SJCRH30 (cell line): ENCODE measurements around the gene NCBP3. TPM values are rescaled to one million over a fixed set of nuclear protein-coding genes. Genes with fewer than 3 reads are reported as not detected.

Experiments used
- DNase-seq, 2 experiments: peaks; one replicate each; pipeline ENCODE4 v3.0.0-alpha.2; 2015 to 2020
- H3K27ac ChIP-seq: fragments of 250-450 bp; sonication (Bioruptor Pico); 2 replicates; pipeline ENCODE4 v1.5.1; 2020; ENCODE audit warnings: mild to moderate bottlenecking, moderate library complexity
- H3K27me3 ChIP-seq: fragments of 250-450 bp; sonication (Bioruptor Pico); 2 replicates; pipeline ENCODE4 v1.5.1; 2020; ENCODE audit warnings: mild to moderate bottlenecking, moderate library complexity
- H3K36me3 ChIP-seq: fragments of 250-450 bp; sonication (Bioruptor Pico); 2 replicates; pipeline ENCODE4 v1.5.1; 2020; ENCODE audit warnings: mild to moderate bottlenecking, moderate library complexity
- H3K4me1 ChIP-seq: fragments of 250-450 bp; sonication (Bioruptor Pico); 2 replicates; pipeline ENCODE4 v1.5.1; 2020; ENCODE audit warnings: mild to moderate bottlenecking, moderate library complexity
- H3K4me3 ChIP-seq: fragments of 250-450 bp; sonication (Bioruptor Pico); 2 replicates; pipeline ENCODE4 v1.5.1; 2020; ENCODE audit warnings: mild to moderate bottlenecking, moderate library complexity
- H3K9me3 ChIP-seq: fragments of 250-450 bp; sonication (Bioruptor Pico); replicated peaks from 2 replicates; pipeline ENCODE4 v1.5.1; 2020; ENCODE audit warnings: mild to moderate bottlenecking, moderate library complexity
- total RNA-seq: library from RNA; depleted of rRNA; stranded (reverse); fragments of >200 nt; shearing (Covaris generic); gene quantifications from 2 replicates; pipeline ENCODE4 v1.2.3, GENCODE V29; 2014

The NCBP3 gene
- total RNA-seq, 1 experiment from 2014 or later: 25.4 TPM

DNA sequence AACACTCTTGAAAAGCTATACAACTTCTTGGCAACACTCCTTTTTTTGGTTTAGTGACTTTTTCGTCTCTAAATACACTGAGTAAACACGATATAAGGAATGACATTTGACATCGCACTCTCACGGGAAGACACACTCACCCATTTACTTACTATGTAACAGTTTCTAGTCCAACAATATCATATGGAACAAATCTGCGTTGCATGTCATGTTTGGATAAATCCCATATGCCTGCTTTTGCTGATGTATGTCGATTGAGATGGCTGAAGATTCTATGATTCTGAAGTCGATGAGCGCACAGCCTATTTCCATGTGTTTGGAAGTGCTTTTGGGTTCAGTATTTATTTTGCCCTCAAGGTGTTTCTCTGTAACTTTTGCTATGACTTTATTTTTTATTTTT, 63.3 kb downstream of the NCBP3 start:
- no peaks in the 10 kb centered on the region for H3K36me3 ChIP-seq
- no peak for DNase-seq
- no peaks in the 10 kb centered on the region for H3K27me3 ChIP-seq
- H3K4me1 ChIP-seq: no peaks in the 10 kb centered on the region
- H3K4me3 ChIP-seq: no peak overlapping the region
- H3K27ac ChIP-seq: no peak overlapping the region
- no peaks in the 10 kb centered on the region for H3K9me3 ChIP-seq

DNA sequence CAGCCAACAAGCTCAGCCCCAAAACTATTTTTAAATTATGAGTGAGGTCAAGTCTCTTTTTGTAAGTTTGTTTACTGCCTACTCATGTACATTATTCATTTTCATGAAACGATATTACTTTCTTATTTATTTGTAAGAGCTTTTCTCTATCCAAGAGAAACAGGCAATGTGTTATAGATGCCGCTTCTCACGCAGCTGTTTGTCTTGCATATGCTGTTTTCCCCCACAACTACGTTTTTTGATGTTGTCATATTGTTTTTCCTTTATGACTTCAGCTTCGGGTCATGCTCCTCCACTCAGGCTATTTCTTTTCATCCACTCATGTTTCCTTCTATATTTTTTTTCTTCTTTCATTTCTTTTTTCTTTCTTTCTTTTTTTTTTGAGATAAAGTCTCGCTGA, 65.1 kb downstream of the NCBP3 start:
- no peaks in the 10 kb centered on the region for H3K9me3 ChIP-seq
- no peaks in the 10 kb centered on the region for H3K27me3 ChIP-seq
- DNase-seq: no peak
- no peak overlapping the region for H3K4me3 ChIP-seq
- H3K27ac ChIP-seq: no peak overlapping the region
- no peaks in the 10 kb centered on the region for H3K36me3 ChIP-seq
- no peaks in the 10 kb centered on the region for H3K4me1 ChIP-seq

DNA sequence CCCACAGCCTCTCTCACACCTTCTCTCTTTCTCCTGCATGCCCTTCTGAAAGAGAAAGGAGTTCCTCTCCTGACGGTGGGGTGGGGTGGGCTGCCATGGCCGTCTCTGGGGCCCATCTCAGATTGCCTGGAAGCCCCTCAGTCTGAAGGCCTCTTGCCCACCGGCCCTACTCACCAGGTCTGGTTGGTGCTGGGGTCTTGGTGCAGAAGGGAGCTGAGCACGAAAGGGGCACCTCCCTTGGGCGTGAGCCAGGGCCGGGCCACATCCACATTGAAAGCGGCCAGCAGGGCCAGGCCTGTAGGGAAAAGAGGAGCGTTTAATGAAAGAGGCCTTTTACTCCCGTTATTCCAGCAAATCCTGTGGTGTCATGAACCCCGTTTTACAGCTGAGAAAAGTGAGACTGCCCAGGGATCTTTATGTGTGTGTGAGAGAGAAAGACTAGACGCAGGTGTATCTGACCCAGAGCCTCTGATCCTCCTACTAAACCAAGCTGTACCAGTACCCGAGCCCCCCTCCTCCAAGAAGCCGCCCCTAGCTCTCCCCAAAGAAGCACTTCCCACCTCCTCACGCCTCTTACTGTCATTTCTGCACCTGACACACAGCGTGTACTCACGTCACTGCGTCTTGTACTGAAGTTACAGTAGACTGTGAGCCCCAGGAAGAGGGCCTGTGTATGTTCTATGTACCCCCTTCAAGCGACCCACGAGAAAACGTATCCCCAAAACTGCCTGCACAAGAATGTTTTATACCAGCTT, 68.5 kb downstream of the NCBP3 start:
- no peaks in the 10 kb centered on the region for H3K4me1 ChIP-seq
- H3K27me3 ChIP-seq: no peaks in the 10 kb centered on the region
- H3K4me3 ChIP-seq: no peak overlapping the region
- H3K36me3 ChIP-seq: no peaks in the 10 kb centered on the region
- H3K27ac ChIP-seq: no peak overlapping the region
- no peak for DNase-seq
- no peaks in the 10 kb centered on the region for H3K9me3 ChIP-seq

DNA sequence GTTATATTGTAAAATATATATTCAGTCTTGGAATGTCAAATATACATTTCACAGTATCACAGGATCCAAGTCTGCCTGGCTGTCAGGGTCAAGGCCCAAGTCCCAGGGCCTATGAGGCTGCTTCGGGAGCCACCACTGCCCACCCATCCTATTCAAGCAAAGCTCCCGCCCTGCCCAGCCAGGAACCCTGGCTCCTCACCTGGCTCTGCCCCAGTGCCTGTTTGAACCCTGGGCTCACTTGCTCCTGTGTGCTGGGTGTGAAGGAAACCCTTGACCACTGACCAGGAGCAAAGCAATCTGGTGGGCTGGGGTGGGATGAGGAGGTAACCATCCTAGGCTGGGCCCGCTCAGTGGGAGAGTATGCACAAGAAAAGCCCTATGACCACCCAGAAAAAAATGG, 72.1 kb downstream of the NCBP3 start:
- Histone ChIP-seq H3K4me1 (no peaks in the 10 kb centered on the region), H3K9me3 (no peaks in the 10 kb centered on the region), H3K27ac (no peak overlapping the region), H3K27me3 (no peaks in the 10 kb centered on the region), H3K36me3 (no peaks in the 10 kb centered on the region), H3K4me3 (no peak overlapping the region)
- no peak for DNase-seq

DNA sequence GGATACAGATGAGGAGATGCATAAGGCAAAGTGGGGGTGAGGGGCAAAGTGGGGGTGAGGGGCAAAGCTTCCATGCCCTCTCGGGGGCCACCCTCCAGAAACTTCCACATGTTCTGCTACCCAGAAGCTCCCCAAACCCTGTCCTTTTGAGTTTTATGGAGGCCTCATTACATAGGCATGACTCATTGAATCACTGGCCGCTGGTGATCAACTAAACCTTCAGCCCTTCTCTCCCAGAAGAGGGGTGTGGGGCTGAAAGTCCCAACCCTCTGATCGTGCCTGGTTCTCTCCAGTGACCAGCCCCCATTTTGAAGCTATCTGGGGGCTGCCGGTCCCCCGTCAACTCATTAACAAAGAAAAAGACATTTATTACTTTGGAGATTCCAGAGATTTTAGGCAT, 72.5 kb downstream of the NCBP3 start:
- DNase-seq: no peak
- no peak overlapping the region for H3K27ac ChIP-seq

DNA sequence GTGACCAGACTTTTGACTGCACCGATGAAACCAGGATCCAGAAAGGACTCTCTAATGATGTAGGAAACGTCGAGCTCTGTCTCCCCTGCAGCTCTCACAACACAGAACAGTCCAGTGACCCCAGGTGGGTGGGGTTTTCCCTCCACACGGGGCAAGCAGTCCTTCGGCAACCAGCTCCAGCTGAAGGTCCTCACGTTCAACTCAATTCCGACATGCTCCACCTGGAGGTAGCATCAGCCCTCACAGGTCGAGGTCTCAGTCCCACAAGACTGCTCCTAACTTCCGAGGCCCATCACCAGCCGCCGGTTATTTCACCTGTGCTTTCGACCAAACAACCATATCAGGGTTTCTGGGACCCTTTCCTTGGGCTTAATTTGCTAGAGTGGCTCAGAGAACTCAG, 73.3 kb downstream of the NCBP3 start:
- Histone ChIP-seq H3K4me1 (no peaks in the 10 kb centered on the region), H3K36me3 (no peaks in the 10 kb centered on the region), H3K27ac (no peak overlapping the region), H3K27me3 (no peaks in the 10 kb centered on the region), H3K9me3 (no peaks in the 10 kb centered on the region), H3K4me3 (no peak overlapping the region)
- DNase-seq: no peak

More for the DNA sequence above, 72.5 kb downstream of the NCBP3 start:
- Histone ChIP-seq H3K9me3 (no peaks in the 10 kb centered on the region), H3K36me3 (no peaks in the 10 kb centered on the region), H3K4me1 (no peaks in the 10 kb centered on the region), H3K4me3 (no peak overlapping the region), H3K27me3 (no peaks in the 10 kb centered on the region)

DNA sequence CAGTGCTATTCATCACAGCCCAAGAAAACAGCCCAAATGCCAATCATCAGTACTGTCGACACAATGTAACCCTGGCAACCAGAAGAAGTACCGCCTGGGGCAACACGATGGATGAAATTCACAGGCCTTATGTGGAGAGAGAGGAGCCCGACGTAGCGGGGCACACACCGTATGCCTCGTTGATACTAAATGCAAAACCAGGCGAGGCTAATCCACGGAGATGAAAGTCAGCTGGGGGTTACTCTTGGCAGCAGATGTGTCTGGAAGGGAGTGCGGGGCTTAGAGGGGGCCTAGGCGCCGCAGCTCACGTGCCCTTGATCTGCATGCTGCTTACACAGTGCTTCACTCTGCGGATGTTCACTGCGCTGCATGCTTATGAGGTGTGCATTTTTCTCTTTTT, 74.9 kb downstream of the NCBP3 start:
- H3K4me3 ChIP-seq: no peak overlapping the region
- H3K36me3 ChIP-seq: no peaks in the 10 kb centered on the region
- H3K4me1 ChIP-seq: no peaks in the 10 kb centered on the region
- H3K9me3 ChIP-seq: no peaks in the 10 kb centered on the region
- H3K27me3 ChIP-seq: no peaks in the 10 kb centered on the region
- no peak overlapping the region for H3K27ac ChIP-seq
- DNase-seq: no peak

DNA sequence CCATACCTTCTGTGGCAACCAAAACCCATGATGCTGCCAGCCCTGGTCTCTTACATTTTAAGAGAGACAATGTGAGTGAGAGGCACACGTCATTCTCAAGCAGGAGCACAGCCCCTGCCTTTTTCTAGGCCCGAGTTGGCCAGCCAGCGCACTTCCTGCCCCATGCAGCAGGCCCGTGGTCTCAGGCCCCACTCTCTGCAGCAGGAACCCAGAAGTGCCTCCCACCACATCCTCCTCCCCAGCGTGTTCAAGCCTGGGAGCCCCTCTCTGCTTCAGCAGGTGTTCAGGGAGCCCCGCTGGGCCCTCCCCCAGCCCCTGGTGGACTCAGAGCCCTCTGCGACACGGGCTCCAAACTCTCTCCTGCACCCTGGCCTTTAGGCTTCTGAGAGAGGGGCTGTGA, 75.6 kb downstream of the NCBP3 start:
- Histone ChIP-seq H3K9me3 (no peaks in the 10 kb centered on the region), H3K27ac (no peak overlapping the region), H3K4me3 (no peak overlapping the region), H3K4me1 (no peaks in the 10 kb centered on the region), H3K36me3 (no peaks in the 10 kb centered on the region), H3K27me3 (no peaks in the 10 kb centered on the region)
- DNase-seq: no peak

DNA sequence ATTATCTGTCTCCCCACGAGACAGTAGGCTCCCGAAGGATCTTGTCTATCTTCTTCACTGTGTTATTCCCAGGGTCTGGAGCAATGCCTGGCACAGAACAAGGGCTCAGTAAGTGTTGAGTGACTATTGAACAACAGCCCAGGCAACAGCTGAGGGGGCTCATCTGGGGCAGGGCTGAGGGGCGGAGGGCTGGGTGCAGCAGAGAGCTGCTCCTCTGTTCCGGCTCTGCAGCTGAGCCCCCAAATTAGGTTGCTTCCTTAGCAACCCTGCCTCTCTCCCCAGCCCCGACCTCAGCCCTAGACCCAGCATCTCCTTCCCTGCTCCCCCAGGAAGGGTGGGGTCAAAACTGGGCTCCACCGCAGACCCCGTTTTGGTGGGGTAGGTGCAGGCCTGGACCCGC, 77.3 kb downstream of the NCBP3 start:
- Histone ChIP-seq H3K9me3 (no peaks in the 10 kb centered on the region), H3K4me1 (no peaks in the 10 kb centered on the region), H3K4me3 (no peak overlapping the region), H3K27ac (no peak overlapping the region), H3K27me3 (no peaks in the 10 kb centered on the region), H3K36me3 (no peaks in the 10 kb centered on the region)
- no peak for DNase-seq

DNA sequence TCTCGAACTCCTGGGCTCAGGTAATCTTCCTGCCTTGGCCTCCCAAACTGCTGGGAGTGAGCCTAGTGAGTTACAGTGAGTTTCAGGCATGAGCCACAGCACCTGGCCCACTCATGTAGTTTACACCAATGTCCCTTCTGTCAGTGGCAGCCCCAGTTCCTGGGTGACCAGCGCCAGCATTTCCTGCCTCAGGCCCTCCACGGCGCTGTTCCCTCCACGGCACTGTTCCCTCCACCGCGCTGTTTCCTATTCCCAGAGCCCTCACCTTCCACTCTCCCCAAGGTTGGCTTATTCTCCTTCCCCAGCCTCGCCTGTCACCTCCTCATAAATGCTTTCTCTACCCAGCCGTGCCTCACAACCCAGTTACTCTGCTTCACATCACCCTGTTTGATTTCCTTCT, 77.7 kb downstream of the NCBP3 start:
- H3K27me3 ChIP-seq: no peaks in the 10 kb centered on the region
- no peaks in the 10 kb centered on the region for H3K4me1 ChIP-seq
- no peaks in the 10 kb centered on the region for H3K9me3 ChIP-seq
- no peak overlapping the region for H3K27ac ChIP-seq
- no peak overlapping the region for H3K4me3 ChIP-seq
- DNase-seq: no peak
- H3K36me3 ChIP-seq: no peaks in the 10 kb centered on the region

DNA sequence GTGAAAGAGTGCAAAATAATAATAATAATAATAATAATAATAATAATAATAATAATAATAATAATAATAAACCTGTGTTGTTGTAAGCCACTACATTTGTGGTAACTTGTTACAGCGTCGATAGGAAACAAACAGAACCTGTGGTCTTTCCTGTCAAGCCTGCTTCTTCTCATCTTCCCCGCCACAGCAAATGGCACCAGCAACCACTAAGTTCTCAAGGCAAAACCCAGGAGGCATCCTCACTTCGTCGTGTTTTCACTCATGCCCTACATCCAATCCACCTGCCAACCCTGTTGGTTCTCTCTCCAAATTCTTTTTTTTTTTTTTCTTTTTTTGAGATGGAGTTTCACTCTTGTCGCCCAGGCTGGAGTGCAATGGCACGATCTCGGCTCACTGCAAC, 79.3 kb downstream of the NCBP3 start:
- H3K27ac ChIP-seq: no peak overlapping the region
- no peaks in the 10 kb centered on the region for H3K4me1 ChIP-seq
- H3K4me3 ChIP-seq: no peak overlapping the region
- no peak for DNase-seq
- H3K9me3 ChIP-seq: no peaks in the 10 kb centered on the region
- no peaks in the 10 kb centered on the region for H3K27me3 ChIP-seq
- H3K36me3 ChIP-seq: no peaks in the 10 kb centered on the region

DNA sequence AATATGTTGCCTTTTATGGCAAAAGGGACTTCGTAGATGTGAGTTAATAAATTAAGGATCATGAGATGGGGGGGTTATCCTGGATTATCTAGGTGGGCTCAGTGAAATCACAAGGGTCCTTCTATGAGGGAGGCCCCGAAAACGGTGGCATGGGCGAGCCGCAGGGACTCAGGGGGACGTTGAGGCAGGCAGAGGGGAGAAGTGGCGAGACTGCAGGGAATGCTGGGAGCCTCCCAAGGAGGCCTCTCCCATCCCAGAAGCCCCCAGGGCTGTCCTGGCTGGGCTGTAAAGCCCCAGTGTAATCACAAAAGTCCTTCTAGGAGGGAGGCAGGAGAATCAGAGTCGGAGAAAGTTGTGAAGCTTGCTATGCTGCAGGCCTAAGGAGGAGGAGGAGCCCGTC, 80.1 kb downstream of the NCBP3 start:
- H3K27me3 ChIP-seq: no peaks in the 10 kb centered on the region
- no peak overlapping the region for H3K27ac ChIP-seq
- H3K4me3 ChIP-seq: no peak overlapping the region
- H3K9me3 ChIP-seq: no peaks in the 10 kb centered on the region
- H3K36me3 ChIP-seq: no peaks in the 10 kb centered on the region
- no peaks in the 10 kb centered on the region for H3K4me1 ChIP-seq
- no peak for DNase-seq

DNA sequence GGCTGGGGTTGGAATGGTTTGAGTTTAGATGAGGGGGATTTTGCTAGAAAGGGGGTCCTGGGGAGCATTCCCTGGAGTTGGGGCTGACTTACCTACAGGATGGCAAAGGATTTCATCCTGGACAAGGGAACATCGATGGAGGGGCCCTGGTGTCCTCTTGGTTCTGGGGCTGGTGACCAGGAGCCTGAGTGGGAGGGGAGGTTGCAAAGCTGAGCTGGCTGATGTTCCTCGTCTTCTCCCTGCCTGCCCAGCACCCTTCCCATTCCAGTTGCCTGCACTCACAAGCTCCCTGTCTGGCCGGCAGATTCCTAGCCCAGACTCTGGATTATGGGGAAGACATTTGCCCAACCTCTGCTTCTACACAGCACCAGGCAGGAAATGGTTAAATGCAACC, 82.3 kb downstream of the NCBP3 start:
- Histone ChIP-seq H3K4me3 (no peak overlapping the region), H3K27ac (no peak overlapping the region), H3K4me1 (no peaks in the 10 kb centered on the region), H3K9me3 (no peaks in the 10 kb centered on the region), H3K36me3 (no peaks in the 10 kb centered on the region), H3K27me3 (no peaks in the 10 kb centered on the region)
- DNase-seq: no peak

DNA sequence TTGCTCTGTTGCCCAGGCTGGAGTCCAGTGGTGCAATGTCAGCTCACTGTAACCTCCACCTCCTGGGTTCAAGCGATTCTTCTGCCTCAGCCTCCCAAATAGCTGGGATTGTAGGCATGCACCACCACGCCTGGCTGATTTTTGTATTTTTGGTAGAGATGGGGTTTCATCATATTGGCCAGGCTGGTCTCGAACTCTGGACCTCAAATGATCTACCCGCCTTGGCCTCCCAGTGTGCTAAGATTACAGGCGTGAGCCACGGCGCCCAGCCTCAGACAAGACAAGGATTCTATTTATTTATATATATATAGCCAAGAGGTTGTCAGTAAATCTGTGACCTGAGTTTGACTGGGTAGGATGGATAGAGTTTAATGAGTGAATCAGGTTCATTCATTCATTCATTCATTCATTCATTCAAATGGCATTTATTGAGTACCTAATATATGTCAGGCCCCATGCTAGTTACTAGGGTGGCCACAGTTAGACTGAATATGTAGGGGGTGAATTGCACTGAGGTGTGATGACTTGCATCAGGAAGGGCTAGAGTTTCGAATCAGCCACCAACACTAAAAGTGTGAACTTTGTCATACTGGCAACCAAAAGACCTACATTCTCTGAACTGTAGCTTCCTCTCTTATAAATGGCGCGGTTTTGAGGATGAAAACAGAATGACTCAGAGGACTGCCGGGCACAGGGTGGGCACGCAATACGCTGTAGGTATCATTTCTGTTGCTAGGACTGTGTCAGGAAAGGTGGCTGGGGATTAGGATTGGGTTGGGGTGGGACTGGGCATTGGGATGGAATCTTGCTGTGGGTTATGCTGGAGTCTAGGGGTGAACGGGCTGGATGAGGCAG, 82.9 kb downstream of the NCBP3 start:
- no peaks in the 10 kb centered on the region for H3K36me3 ChIP-seq
- no peaks in the 10 kb centered on the region for H3K27me3 ChIP-seq
- no peaks in the 10 kb centered on the region for H3K4me1 ChIP-seq
- H3K27ac ChIP-seq: no peak overlapping the region
- DNase-seq: no peak
- H3K4me3 ChIP-seq: no peak overlapping the region
- no peaks in the 10 kb centered on the region for H3K9me3 ChIP-seq

DNA sequence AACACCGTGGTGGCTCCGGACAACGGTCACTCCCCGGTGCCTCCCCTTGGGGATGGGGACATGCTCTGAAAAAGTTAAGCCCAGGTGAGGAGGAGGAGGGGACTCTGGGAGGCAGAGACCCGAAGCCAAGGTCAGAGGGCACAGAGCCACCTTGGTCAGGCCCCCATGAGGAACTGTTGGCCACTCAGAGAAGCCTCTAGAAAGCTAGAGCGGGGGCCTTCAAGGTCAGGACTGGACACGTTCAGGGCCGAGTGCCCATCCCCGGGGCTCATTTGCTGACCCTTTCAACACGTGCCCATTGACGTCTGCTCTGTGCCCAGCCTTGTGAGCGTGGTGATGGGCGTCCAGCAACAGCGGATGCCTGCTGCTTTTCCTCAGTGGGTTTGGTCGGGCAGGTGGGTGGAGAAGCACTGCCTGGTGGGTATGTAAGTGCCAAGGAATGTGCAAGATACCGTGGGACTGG, 84.1 kb downstream of the NCBP3 start:
- no peaks in the 10 kb centered on the region for H3K4me1 ChIP-seq
- DNase-seq: no peak
- no peak overlapping the region for H3K27ac ChIP-seq
- no peaks in the 10 kb centered on the region for H3K27me3 ChIP-seq
- no peak overlapping the region for H3K4me3 ChIP-seq
- no peaks in the 10 kb centered on the region for H3K9me3 ChIP-seq
- no peaks in the 10 kb centered on the region for H3K36me3 ChIP-seq
